Measurements from ENCODE around the gene ZNF324.

- TF ChIP-seq POLR2A (IDR thresholded peaks at IDR 0.05) (no peak), CTCF (IDR thresholded peaks at IDR 0.05) (no peak), EP300 (IDR thresholded peaks at IDR 0.05) (no peak)
These were observed 16.9 kb downstream of the ZNF324 start for GRCh38 chr19:58483776-58484175.

Data from gastroesophageal sphincter (tissue), 3 donors.